ENCODE results near the gene ADARB2.

DNA sequence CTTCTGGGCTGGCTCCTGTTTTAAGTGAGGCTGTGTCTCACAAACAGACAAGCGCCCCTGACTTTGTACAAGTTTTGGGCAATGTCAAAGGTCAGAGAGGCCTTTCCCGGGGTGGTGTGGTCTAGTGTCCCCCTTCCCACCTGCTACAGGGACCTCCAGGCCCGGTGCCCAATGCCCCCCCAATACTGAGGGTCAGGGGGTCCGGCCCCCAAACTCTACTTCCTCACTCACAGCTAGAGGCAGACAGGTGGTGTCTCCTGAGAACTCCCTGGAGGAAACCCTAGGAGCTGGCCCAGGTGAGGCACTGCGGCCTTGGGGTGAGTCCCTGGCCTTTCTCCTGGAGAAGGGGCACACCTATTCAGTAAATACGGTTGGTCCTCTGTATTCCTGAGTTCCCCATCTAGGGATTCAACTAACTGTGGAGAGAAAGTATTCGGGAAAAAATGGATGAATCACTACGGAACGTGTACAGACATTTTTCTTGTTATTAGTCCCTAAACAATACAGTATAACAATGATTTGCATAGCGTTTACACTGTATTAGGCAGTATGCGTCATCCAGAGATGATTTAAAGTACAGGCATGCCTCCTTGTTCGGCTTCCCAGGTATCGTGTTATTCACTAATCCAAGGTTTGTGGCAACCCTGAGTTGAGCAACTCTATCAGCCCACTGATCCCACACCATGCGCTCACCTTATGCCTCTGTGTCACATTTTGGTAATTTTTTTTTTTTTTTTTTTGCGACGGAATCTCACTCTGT is 373.0 kb downstream of the ADARB2 start:
- no peak for TF ChIP-seq EP300 (IDR thresholded peaks at IDR 0.05)
- no peak for TF ChIP-seq POLR2A (IDR thresholded peaks at IDR 0.05; ENCODE audit: low read depth)

Data from esophagus muscularis mucosa (tissue), 2 donors.